Measurements from ENCODE around the gene MFAP4. TPM values are rescaled to one million over a fixed set of nuclear protein-coding genes. Genes with fewer than 3 reads are reported as not detected.

MFAP4 gene
- total RNA-seq, 1 donor from 2014 or later, result 34.8 TPM

DNA sequence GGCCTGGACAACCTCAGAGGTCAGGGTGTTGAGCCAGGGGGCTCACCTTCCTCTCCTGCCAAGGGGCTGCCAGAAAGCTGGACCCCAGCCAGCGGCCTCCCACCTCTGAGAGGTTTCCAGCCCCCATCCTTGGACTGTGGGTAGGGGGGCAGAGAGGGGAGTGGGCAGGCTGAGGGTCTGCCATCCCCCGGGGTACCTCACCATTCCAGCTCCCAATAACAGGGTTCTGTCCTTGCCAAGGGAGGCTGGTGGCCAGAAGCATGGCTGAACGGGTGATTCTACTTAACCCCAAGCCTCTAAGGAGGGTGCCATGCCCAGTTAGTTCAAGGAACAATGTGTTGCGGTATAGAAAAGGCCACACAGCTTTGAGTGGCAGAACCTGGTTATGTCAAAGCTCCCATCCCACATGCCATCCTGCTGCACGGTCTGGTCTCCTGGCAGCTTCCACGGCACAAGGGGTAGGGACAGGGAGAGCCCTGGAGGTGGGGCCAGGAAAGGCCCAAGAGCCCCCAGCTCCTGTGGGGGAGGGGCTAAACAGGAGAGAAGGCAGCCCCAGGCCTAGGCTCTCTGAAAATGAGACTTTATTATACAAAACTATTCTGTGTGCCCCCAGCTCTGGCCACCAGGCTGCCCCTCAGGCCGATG, 44.3 kb downstream of the MFAP4 start:
- intact Hi-C loops (cut with micrococcal nuclease), result no loop called here
- DNase-seq, result no peak
- no peak for ATAC-seq

GRCh38 chr17:19341641-19342610, 45.1 kb downstream of the MFAP4 start:
- ATAC-seq, result no peak
- intact Hi-C loops (cut with micrococcal nuclease), result no loop called here
- DNase-seq, result no peak

DNA sequence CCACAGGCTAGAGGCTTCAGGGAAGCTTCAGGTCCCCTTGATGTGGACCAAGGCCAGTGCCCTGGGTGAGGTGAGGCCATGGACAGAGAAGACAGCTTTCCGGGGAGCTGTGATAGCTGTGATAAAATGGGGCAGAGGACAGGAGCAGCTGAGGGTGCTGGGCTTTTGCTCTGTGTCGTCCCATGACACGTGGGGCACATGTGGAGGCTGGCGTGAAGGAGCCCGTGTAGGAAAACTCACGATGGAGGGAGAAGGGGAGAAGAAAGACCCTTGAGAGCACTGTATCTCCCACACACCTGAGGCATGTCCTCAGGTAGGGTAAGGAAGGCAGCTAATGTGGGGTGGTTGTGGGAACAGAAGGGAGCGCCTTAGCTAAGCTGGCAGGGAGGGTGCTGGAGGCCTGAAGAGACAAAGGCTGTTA, 45.8 kb downstream of the MFAP4 start:
- intact Hi-C loops (cut with micrococcal nuclease), result no loop called here
- ATAC-seq (no peak), DNase-seq (no peak)

- intact Hi-C loops (cut with micrococcal nuclease), result no loop called here
- no peak for ATAC-seq
- no peak for DNase-seq
Measured at GRCh38 chr17:19339341-19339815, 47.6 kb downstream of the MFAP4 start.

DNA sequence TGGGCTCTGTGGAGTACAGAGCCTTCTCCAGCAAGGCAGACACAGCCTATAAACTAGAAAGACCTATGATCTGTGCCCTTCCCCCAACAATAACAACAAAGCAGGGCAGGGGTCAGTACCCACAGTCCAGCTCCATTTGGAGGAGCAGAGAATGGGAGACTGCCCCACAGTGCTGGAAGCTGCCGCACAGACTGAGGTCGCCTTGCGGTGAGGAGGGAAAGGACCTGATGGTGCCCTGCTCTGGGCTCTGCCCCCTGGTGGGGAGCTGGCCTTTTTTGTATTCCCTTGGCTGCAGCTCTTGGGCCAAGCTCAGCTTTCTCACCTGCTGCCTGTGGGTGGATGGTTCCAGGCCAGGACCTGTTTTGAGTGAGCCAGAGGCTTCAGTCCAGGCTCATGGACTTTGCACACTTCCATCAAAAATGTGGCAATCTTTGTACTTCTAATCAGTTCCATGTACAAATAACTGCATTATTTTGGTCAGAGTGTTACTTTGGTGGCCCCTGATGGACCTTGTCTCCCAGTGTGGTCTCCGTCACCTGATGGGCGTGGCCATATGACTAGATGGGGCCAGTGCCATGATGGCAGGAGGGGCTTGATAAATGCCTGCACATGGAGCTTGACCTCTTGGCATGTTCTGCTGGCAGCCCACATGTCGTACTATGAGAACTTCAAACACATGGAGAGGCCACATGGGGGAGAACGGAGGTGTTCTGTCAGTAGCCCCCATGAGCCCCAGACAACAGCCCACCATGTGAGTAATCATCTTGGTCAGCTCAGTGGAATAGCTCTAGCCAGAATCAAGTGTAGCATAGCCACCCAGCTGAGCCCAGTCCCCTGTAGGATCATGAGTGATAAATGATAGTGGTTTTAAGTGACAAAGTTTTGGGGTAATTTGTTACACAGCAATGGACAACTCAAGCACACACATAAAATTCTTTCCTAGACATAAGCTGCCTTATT, 48.7 kb downstream of the MFAP4 start:
- DNase-seq (peak; percentile 79), ATAC-seq (peak; percentile 79)
- intact Hi-C loops (cut with micrococcal nuclease), result no loop called here

DNA sequence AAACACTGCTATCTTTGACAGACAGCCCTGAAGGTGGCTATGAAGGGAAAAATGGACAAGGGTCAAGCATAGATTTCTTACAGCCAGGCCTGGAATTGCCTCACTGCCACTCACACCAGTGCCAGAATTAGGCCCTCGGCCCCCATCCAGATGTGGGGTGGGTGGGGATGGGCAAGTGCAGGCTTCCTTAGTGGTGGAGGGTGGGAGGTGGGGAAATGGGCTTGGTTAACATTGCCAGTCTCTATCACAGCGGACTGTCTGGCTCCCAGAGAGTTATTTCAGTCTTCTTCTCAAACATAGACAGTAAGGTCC, 49.3 kb downstream of the MFAP4 start:
- peak; percentile 37 for ATAC-seq
- intact Hi-C loops (cut with micrococcal nuclease), result no loop called here
- no peak for DNase-seq

- intact Hi-C loops (cut with micrococcal nuclease), result no loop called here
- peak; percentile 53 for DNase-seq
- peak; percentile 44 for ATAC-seq
Measured at GRCh38 chr17:19336938-19337711, 49.9 kb downstream of the MFAP4 start.

DNA sequence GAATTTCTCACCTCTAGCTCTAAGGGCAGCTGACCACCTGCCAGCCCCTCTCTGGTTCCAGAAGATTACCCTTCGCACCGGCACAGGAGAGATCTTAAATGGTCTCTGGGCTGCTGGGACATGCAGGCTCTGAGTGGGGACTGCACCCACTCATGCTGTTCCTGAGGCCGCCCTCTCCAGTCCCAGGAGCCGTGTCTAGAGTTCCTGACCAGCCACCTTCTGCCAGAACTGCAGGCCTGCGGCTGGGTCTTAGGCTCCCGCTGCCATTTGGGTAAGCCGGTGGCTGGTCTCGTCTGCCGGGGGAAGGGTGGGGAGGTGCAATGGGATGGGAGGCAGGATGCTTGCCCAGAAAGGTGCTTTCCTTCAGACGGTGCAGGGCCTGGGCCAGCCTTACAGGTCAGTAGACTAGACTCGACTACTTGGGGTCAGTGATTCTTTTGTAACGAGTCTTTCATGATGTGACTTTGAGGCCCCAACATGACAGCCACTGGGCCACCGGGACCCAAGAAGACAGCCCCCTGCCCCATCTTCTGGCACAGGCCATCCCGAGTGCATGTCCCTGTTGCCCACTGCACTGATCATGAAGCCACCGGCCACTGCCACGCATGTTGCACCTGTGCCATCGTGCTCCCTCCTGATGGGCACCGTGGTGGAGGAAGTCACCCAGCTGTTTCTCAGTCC, 50.9 kb downstream of the MFAP4 start:
- intact Hi-C loops (cut with micrococcal nuclease), result no loop called here
- no peak for DNase-seq
- ATAC-seq, result no peak

GRCh38 chr17:19334331-19334730, 52.7 kb downstream of the MFAP4 start:
- DNase-seq (no peak), ATAC-seq (no peak)
- intact Hi-C loops (cut with micrococcal nuclease), result no loop called here

DNA sequence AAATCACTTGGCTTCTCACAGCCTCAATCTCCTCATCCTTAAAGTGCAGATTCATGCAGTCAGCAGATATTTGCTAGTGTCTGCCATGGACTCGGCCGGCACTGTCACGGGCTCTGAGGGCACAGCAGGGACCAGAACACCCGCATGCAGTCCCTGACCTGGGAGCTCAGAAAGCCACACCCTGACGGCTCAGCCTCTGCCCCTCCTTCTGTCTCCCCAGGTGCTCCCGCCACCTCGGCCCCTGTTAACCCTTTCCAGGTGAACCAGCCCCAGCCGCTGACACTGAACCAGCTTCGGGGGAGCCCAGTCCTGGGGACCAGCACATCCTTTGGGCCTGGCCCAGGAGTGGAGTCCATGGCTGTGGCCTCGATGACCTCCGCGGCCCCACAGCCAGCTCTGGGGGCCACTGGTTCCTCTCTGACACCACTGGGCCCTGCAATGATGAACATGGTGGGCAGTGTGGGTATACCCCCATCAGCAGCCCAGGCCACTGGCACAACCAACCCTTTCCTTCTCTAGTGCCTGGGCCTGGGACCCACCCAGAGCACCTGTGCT, 53.2 kb downstream of the MFAP4 start:
- DNase-seq (no peak), ATAC-seq (no peak)
- intact Hi-C loops (cut with micrococcal nuclease), result no loop called here

Small RNA genes within 50 kb of the gene (microRNA-seq; reads per million reads assigned to microRNA genes)
- gene MIR1180 (ENCODE audit: borderline number of aligned reads), result 70.6 reads per million, percentile 33 among the genes with 10 or more reads in this experiment

Other genes starting within 250 kb of the MFAP4 start
- gene EPN2, start 149.8 kb downstream of the MFAP4 start, total RNA-seq, result 94.5 TPM
- gene B9D1, start 24.5 kb downstream of the MFAP4 start, total RNA-seq, result 5.9 TPM
- 10.7 TPM for gene MAPK7, start 8.7 kb downstream of the MFAP4 start, total RNA-seq
- 3.5 TPM for gene RNF112, start 24.0 kb upstream of the MFAP4 start, total RNA-seq
- 4.6 TPM for gene SLC47A1, start 146.7 kb upstream of the MFAP4 start, total RNA-seq

All from left ventricle myocardium superior (tissue), 1 donor.